ENCODE data around the gene TP53. TPM values are rescaled to one million over a fixed set of nuclear protein-coding genes. Genes with fewer than 3 reads are reported as not detected.

The TP53 gene
- 100 to 1,000 TPM in 1 of 3 donors, 10 to 100 TPM in 2; 93.0 to 106 (median 98.9) TPM for total RNA-seq

- DNase-seq (peak; percentile 77), ATAC-seq (peak; percentile 47 to 53)
- H3K9me3 Mint-ChIP-seq, result no peaks in the 10 kb centered on the region
- peaks cover 29% of the 10 kb centered on the region for H3K4me1 Mint-ChIP-seq (ENCODE audit: low read depth)
- H3K4me3 Mint-ChIP-seq, result peak within 1 kb of the TSS; percentile 87
- peaks cover 16% of the 10 kb centered on the region for H3K36me3 Mint-ChIP-seq (ENCODE audit: insufficient read depth)
- no peaks in the 10 kb centered on the region for H3K27me3 Mint-ChIP-seq (ENCODE audit: low read depth)
Measured at GRCh38 chr17:7687072-7687907, at the start of gene TP53. TP53 (minus strand) TSS chr17:7687490; CDS start chr17:7676594, 10,896 bp downstream.

- no peak overlapping the region for H3K4me3 Mint-ChIP-seq
- no peaks in the 10 kb centered on the region for H3K36me3 Mint-ChIP-seq (ENCODE audit: insufficient read depth)
- no peaks in the 10 kb centered on the region for H3K4me1 Mint-ChIP-seq (ENCODE audit: low read depth)
- peaks cover 8% of the 10 kb centered on the region for H3K27me3 Mint-ChIP-seq (ENCODE audit: low read depth)
- ATAC-seq (no peak), DNase-seq (no peak)
- H3K9me3 Mint-ChIP-seq, result no peaks in the 10 kb centered on the region
Measured at GRCh38 chr17:7732981-7733539, 45.8 kb upstream of the TP53 start.

- DNase-seq, result no peak
- Mint-ChIP-seq H3K9me3 (no peaks in the 10 kb centered on the region), H3K4me1 (ENCODE audit: low read depth) (no peaks in the 10 kb centered on the region), H3K36me3 (ENCODE audit: insufficient read depth) (no peaks in the 10 kb centered on the region), H3K27me3 (ENCODE audit: low read depth) (peaks cover 15% of the 10 kb centered on the region), H3K4me3 (no peak overlapping the region)
- no peak for ATAC-seq
Measured at GRCh38 chr17:7729816-7730215, 42.5 kb upstream of the TP53 start.

GRCh38 chr17:7727886-7728285 lies 40.6 kb upstream of the TP53 start:
- DNase-seq (no peak), ATAC-seq (no peak)
- no peaks in the 10 kb centered on the region for H3K9me3 Mint-ChIP-seq
- peaks cover 25% of the 10 kb centered on the region for H3K27me3 Mint-ChIP-seq (ENCODE audit: low read depth)
- H3K4me3 Mint-ChIP-seq, result no peak overlapping the region
- H3K4me1 Mint-ChIP-seq (ENCODE audit: low read depth), result no peaks in the 10 kb centered on the region
- H3K36me3 Mint-ChIP-seq (ENCODE audit: insufficient read depth), result no peaks in the 10 kb centered on the region

GRCh38 chr17:7721612-7722011 lies 34.3 kb upstream of the TP53 start:
- no peak for DNase-seq
- Mint-ChIP-seq H3K9me3 (no peaks in the 10 kb centered on the region), H3K4me1 (ENCODE audit: low read depth) (peaks cover 10% of the 10 kb centered on the region), H3K27me3 (ENCODE audit: low read depth) (peaks cover 58% of the 10 kb centered on the region), H3K36me3 (ENCODE audit: insufficient read depth) (no peaks in the 10 kb centered on the region), H3K4me3 (no peak overlapping the region)
- no peak for ATAC-seq

GRCh38 chr17:7720125-7720524 lies 32.8 kb upstream of the TP53 start:
- no peak for ATAC-seq
- Mint-ChIP-seq H3K27me3 (ENCODE audit: low read depth) (peaks cover 69% of the 10 kb centered on the region), H3K4me1 (ENCODE audit: low read depth) (peaks cover 14% of the 10 kb centered on the region), H3K36me3 (ENCODE audit: insufficient read depth) (no peaks in the 10 kb centered on the region), H3K4me3 (no peak overlapping the region), H3K9me3 (no peaks in the 10 kb centered on the region)
- DNase-seq, result no peak

GRCh38 chr17:7719661-7720060 lies 32.4 kb upstream of the TP53 start:
- Mint-ChIP-seq H3K9me3 (no peaks in the 10 kb centered on the region), H3K27me3 (ENCODE audit: low read depth) (peaks cover 73% of the 10 kb centered on the region), H3K4me3 (no peak overlapping the region), H3K4me1 (ENCODE audit: low read depth) (peaks cover 14% of the 10 kb centered on the region), H3K36me3 (ENCODE audit: insufficient read depth) (no peaks in the 10 kb centered on the region)
- ATAC-seq (no peak), DNase-seq (no peak)

- H3K9me3 Mint-ChIP-seq, result no peaks in the 10 kb centered on the region
- peak overlapping the region; percentile 40 for H3K4me3 Mint-ChIP-seq
- H3K36me3 Mint-ChIP-seq (ENCODE audit: insufficient read depth), result no peaks in the 10 kb centered on the region
- DNase-seq, result no peak
- H3K4me1 Mint-ChIP-seq (ENCODE audit: low read depth), result peaks cover 14% of the 10 kb centered on the region
- peak; percentile 63 to 74 for ATAC-seq
- H3K27me3 Mint-ChIP-seq (ENCODE audit: low read depth), result peaks cover 74% of the 10 kb centered on the region
Measured at GRCh38 chr17:7717756-7718350, 30.6 kb upstream of the TP53 start.

- peak; percentile 84 to 85 for ATAC-seq
- peak within 1 kb of the TSS; percentile 69 for H3K4me3 Mint-ChIP-seq
Measured at GRCh38 chr17:7716901-7717755, 29.8 kb upstream of the TP53 start, which contains the start of gene DNAH2. DNAH2 (plus strand) TSS chr17:7717744; CDS start chr17:7719735, 1,991 bp downstream.

GRCh38 chr17:7715936-7716886 lies 28.9 kb upstream of the TP53 start:
- Mint-ChIP-seq H3K9me3 (no peaks in the 10 kb centered on the region), H3K27me3 (ENCODE audit: low read depth) (peaks cover 75% of the 10 kb centered on the region), H3K36me3 (ENCODE audit: insufficient read depth) (no peaks in the 10 kb centered on the region), H3K4me1 (ENCODE audit: low read depth) (peaks cover 14% of the 10 kb centered on the region), H3K4me3 (no peak overlapping the region)
- ATAC-seq, result no peak
- no peak for DNase-seq

More at GRCh38 chr17:7716901-7717755, 29.8 kb upstream of the TP53 start, which contains the start of gene DNAH2:
- Mint-ChIP-seq H3K27me3 (ENCODE audit: low read depth) (peaks cover 76% of the 10 kb centered on the region), H3K9me3 (no peaks in the 10 kb centered on the region), H3K36me3 (ENCODE audit: insufficient read depth) (no peaks in the 10 kb centered on the region), H3K4me1 (ENCODE audit: low read depth) (peaks cover 14% of the 10 kb centered on the region)
- no peak for DNase-seq

GRCh38 chr17:7714721-7715594 lies 27.7 kb upstream of the TP53 start:
- peaks cover 23% of the 10 kb centered on the region for H3K4me1 Mint-ChIP-seq (ENCODE audit: low read depth)
- H3K27me3 Mint-ChIP-seq (ENCODE audit: low read depth), result peaks cover 76% of the 10 kb centered on the region
- ATAC-seq, result no peak
- DNase-seq, result no peak
- H3K36me3 Mint-ChIP-seq (ENCODE audit: insufficient read depth), result no peaks in the 10 kb centered on the region
- no peak overlapping the region for H3K4me3 Mint-ChIP-seq
- no peaks in the 10 kb centered on the region for H3K9me3 Mint-ChIP-seq

GRCh38 chr17:7713782-7714181 lies 26.5 kb upstream of the TP53 start:
- Mint-ChIP-seq H3K4me3 (no peak overlapping the region), H3K27me3 (ENCODE audit: low read depth) (peaks cover 74% of the 10 kb centered on the region), H3K9me3 (no peaks in the 10 kb centered on the region), H3K4me1 (ENCODE audit: low read depth) (peaks cover 23% of the 10 kb centered on the region), H3K36me3 (ENCODE audit: insufficient read depth) (no peaks in the 10 kb centered on the region)
- DNase-seq, result no peak
- no peak for ATAC-seq
